Ammon's horn (tissue), 1 donor: ENCODE data around the gene GTPBP4.
A peak's percentile ranks its signal among the peaks of the same experiment; 100 is the strongest.
"Not testable (repeated sequence)": the region's sequence is repeated elsewhere in the genome, so short reads cannot be mapped to it uniquely, and the experiment has no call there.

Source experiments
- DNase-seq: peaks from one replicate; pipeline ENCODE4 v3.0.0-alpha.2; 2016; ENCODE audit warnings: low spot score

GTPBP4 gene

GRCh38 chr10:1024103-1024502 lies 35.9 kb downstream of the GTPBP4 start:
- no peak for DNase-seq

- DNase-seq: no peak
Observed at GRCh38 chr10:1025683-1026082, 37.4 kb downstream of the GTPBP4 start, which contains the start of gene IDI2. Gene IDI2, minus strand, starts transcription at chr10:1025859. Its CDS starts 1,136 bp downstream, at chr10:1024723.

- no peak for DNase-seq
Observed at GRCh38 chr10:1026578-1026977, 38.3 kb downstream of the GTPBP4 start.

GRCh38 chr10:1029838-1030237 lies 41.6 kb downstream of the GTPBP4 start:
- DNase-seq: no peak

GRCh38 chr10:1033601-1034000 lies 45.4 kb downstream of the GTPBP4 start:
- DNase-seq: no peak

- DNase-seq: peak; percentile 78
Observed at GRCh38 chr10:1034758-1035157, 46.5 kb downstream of the GTPBP4 start.

- DNase-seq: peak; percentile 80
Observed at GRCh38 chr10:1035201-1035600, 47.0 kb downstream of the GTPBP4 start.

GRCh38 chr10:1036341-1036791 lies 48.1 kb downstream of the GTPBP4 start:
- DNase-seq: no peak

- peak; percentile 61 for DNase-seq
Observed at GRCh38 chr10:1037098-1037497, 48.9 kb downstream of the GTPBP4 start.

GRCh38 chr10:1038769-1039168 lies 50.5 kb downstream of the GTPBP4 start:
- DNase-seq: not testable (repeated sequence)

- DNase-seq: no peak
Observed at GRCh38 chr10:1040133-1040532, 51.9 kb downstream of the GTPBP4 start.

GRCh38 chr10:1041514-1041913 lies 53.3 kb downstream of the GTPBP4 start:
- no peak for DNase-seq

GRCh38 chr10:1043532-1043995 lies 55.3 kb downstream of the GTPBP4 start:
- peak; percentile 61 for DNase-seq

GRCh38 chr10:1044146-1044545 lies 55.9 kb downstream of the GTPBP4 start:
- no peak for DNase-seq

- no peak for DNase-seq
Observed at GRCh38 chr10:1044964-1045363, 56.7 kb downstream of the GTPBP4 start.

- no peak for DNase-seq
Observed at GRCh38 chr10:1045415-1045814, 57.2 kb downstream of the GTPBP4 start.

GRCh38 chr10:1047937-1048336 lies 59.7 kb downstream of the GTPBP4 start:
- DNase-seq: no peak

- peak; percentile 57 for DNase-seq
Observed at GRCh38 chr10:1048349-1048731, 60.1 kb downstream of the GTPBP4 start.

- peak; percentile 98 for DNase-seq
Observed at GRCh38 chr10:1048732-1049424, 60.6 kb downstream of the GTPBP4 start, which contains the start of gene IDI1. Gene IDI1, minus strand, starts transcription at chr10:1049119. Its CDS starts 116 bp downstream, at chr10:1049003.

GRCh38 chr10:1049425-1049958 lies 61.3 kb downstream of the GTPBP4 start:
- DNase-seq: no peak

GRCh38 chr10:1050145-1050544 lies 61.9 kb downstream of the GTPBP4 start:
- no peak for DNase-seq

- DNase-seq: no peak
Observed at GRCh38 chr10:1050554-1050953, 62.3 kb downstream of the GTPBP4 start.

- no peak for DNase-seq
Observed at GRCh38 chr10:1054684-1055083, 66.5 kb downstream of the GTPBP4 start.
